NB4 (cell line): ENCODE measurements around the gene CARD6.
A peak's percentile ranks its signal among the peaks of the same experiment; 100 is the strongest.
"Not testable (repeated sequence)": the region's sequence is repeated elsewhere in the genome, so short reads cannot be mapped to it uniquely, and the experiment has no call there.

Experiments used
- DNase-seq: peaks from one replicate; pipeline ENCODE4 v3.0.0; 2010; ENCODE audit warnings: low read depth
- H3K4me3 ChIP-seq: one replicate; pipeline ENCODE4 v1.5.1; 2011; ENCODE audit warnings: mild to moderate bottlenecking, low read depth, low read length, moderate library complexity
- CTCF ChIP-seq: IDR thresholded peaks from one replicate; pipeline ENCODE4 v1.5.1; 2012; ENCODE audit warnings: low read depth, low read length
- MAX ChIP-seq: IDR thresholded peaks from 2 replicates; pipeline ENCODE4 v1.6.1; 2011; ENCODE audit warnings: low read depth, low read length
- MYC ChIP-seq: IDR thresholded peaks from 2 replicates; pipeline ENCODE4 v1.6.1; 2011; ENCODE audit warnings: low read depth, low read length
- POLR2A ChIP-seq: IDR thresholded peaks from 2 replicates; pipeline ENCODE4 v1.6.1; 2011; ENCODE audit warnings: mild to moderate bottlenecking; ENCODE audit not compliant: insufficient read length; ENCODE audit errors: extremely low read depth

The CARD6 gene

GRCh38 chr5:40841068-40841805, at the start of gene CARD6:
TSS of gene CARD6 (plus strand) at chr5:40841367. CDS start at chr5:40841383, 16 bp downstream.
- peak; percentile 73 for DNase-seq
- H3K4me3 ChIP-seq: peak within 1 kb of the TSS; percentile 78
- TF ChIP-seq POLR2A (no peak), CTCF (no peak), MYC (0 out of 2 replicates have a peak, but pooled peaks have one; percentile 44), MAX (no peak)

GRCh38 chr5:40791715-40792139, 49.4 kb upstream of the CARD6 start:
- no peak for DNase-seq
- TF ChIP-seq MAX: no peak
- no peak for TF ChIP-seq CTCF
- no peak for TF ChIP-seq POLR2A
- TF ChIP-seq MYC: no peak
- H3K4me3 ChIP-seq: no peak overlapping the region

GRCh38 chr5:40792691-40793090, 48.5 kb upstream of the CARD6 start:
- not testable (repeated sequence) for H3K4me3 ChIP-seq, DNase-seq

- not testable (repeated sequence) for H3K4me3 ChIP-seq, DNase-seq
Measured at GRCh38 chr5:40794340-40794739, 46.8 kb upstream of the CARD6 start.

GRCh38 chr5:40794877-40795276, 46.3 kb upstream of the CARD6 start:
- DNase-seq, H3K4me3 ChIP-seq: not testable (repeated sequence)

- peak; percentile 64 for DNase-seq
- TF ChIP-seq POLR2A (no peak), MAX (no peak), MYC (no peak), CTCF (no peak)
- H3K4me3 ChIP-seq: peak overlapping the region; percentile 79
Measured at GRCh38 chr5:40796487-40796889, 44.7 kb upstream of the CARD6 start.

- H3K4me3 ChIP-seq: peak overlapping the region; percentile 79
- no peak for TF ChIP-seq CTCF
- TF ChIP-seq MYC: no peak; the same call in 1 of the 2 replicates
- no peak for TF ChIP-seq MAX
- TF ChIP-seq POLR2A: no peak
- peak; percentile 90 for DNase-seq
Measured at GRCh38 chr5:40797273-40798011, 43.7 kb upstream of the CARD6 start.
